H1 (cell line): ENCODE data around the gene KLHDC8A. TPM values are rescaled to one million over a fixed set of nuclear protein-coding genes. Genes with fewer than 3 reads are reported as not detected.

Experiments
- BACH1 ChIP-seq: IDR thresholded peaks from 2 replicates; pipeline ENCODE4 v1.6.1; 2012; ENCODE audit warnings: low read length, improper control_type of control experiment
- BRCA1 ChIP-seq: IDR thresholded peaks from 2 replicates; pipeline ENCODE4 v1.6.1; 2012; ENCODE audit warnings: low read depth, low read length, improper control_type of control experiment
- CBX5 ChIP-seq: fragments of 300-800, 300-1000 bp; sonication (generic); IDR thresholded peaks from 2 replicates; pipeline ENCODE4 v1.7.1; 2016; ENCODE audit warnings: antibody characterized with exemption, low read length, low read depth
- CREB1 ChIP-seq: IDR thresholded peaks from 2 replicates; pipeline ENCODE4 v1.6.1; 2012; ENCODE audit warnings: inconsistent platforms
- GABPA ChIP-seq: IDR thresholded peaks from 2 replicates; pipeline ENCODE4 v1.6.1; 2011; ENCODE audit warnings: mild to moderate bottlenecking, low read length, moderate library complexity, borderline replicate concordance; ENCODE audit not compliant: insufficient read depth
- MAX ChIP-seq: IDR thresholded peaks from 2 replicates; pipeline ENCODE4 v1.6.1; 2012; ENCODE audit warnings: inconsistent platforms
- SIN3A ChIP-seq, 2 experiments: IDR thresholded peaks in 1 of 2; conservative IDR thresholded peaks in 1 of 2; 2 replicates each; pipeline ENCODE4 v1.6.1; 2011 to 2012; ENCODE audit warnings: low read length in 2 of 2, improper control_type of control experiment in 1 of 2, low read depth in 1 of 2, mild to moderate bottlenecking in 1 of 2
- TCF12 ChIP-seq: IDR thresholded peaks from 2 replicates; pipeline ENCODE4 v1.6.1; 2011; ENCODE audit warnings: low read depth, mild to moderate bottlenecking, low read length
- polyA plus RNA-seq, 7 experiments: library from polyadenylated mRNA; depleted of rRNA in 3 of 7; stranded (reverse) in 5 of 7; unstranded in 2 of 7; fragments of >200 nt in 5 of 7; fragments of 200-250 nt in 2 of 7; gene quantifications; 1 replicate in 5 of 7; 2 replicates in 1 of 7; 4 replicates in 1 of 7; pipeline versions ENCODE4 v1.2.1 to v1.2.3, GENCODE V29; 2011 to 2013; ENCODE audit warnings: missing spikeins in 2 of 7, mixed read lengths in 2 of 7
- total RNA-seq: library from RNA; stranded (reverse); fragmentation: NEBNext Ultra II Directional; extraction: Animal tissue kit (Norgen Biotek cat#: 25700); gene quantifications from 2 replicates; pipeline ENCODE4 v1.2.1, GENCODE V29; 2021

KLHDC8A gene
- total and polyA plus RNA-seq, 2 of the 8 experiments (the other 6 are each of a cell fraction or from before 2014, with no cell fraction given), result 1.9 to 3.4 TPM

DNA sequence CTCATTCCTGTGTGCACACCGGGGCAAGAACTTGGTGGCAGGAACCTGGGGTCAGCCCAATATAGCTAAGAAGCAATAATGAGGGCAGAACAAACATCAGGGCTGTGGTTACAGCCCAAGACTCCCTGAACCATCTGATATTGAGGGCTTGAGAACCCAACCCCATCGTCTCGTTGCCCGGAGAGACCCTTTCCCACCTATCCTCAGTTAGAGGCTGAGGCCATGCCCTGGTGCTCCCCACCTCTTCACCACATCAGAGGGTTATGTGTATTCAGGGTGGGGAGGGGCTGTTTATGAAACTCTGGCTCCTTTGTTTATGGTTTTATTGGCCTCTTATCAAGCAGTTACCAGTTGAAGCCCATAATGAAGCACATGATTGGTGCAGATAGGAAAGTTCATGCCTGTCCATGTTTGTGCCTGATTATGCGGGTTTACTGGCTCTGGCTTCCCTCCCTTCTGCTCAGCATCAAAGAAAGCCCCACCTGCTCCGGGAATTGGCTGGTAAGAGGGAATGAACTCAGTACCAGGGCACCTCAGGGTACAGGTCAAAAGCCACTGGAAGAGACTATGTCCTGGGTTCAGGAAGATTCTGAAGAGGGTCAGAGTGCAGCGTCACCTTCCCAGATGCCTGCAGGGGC lies 49.7 kb downstream of the KLHDC8A start (continued):
- TF ChIP-seq BRCA1, result no peak
- no peak for TF ChIP-seq BACH1
- no peak for TF ChIP-seq TCF12
- no peak for TF ChIP-seq CBX5
- TF ChIP-seq GABPA, result no peak
- TF ChIP-seq CREB1, result no peak
- TF ChIP-seq MAX, result no peak
- no peak for TF ChIP-seq SIN3A (conservative IDR thresholded peaks at IDR 0.05 in 1 of 2, IDR thresholded peaks at IDR 0.05 in 1 of 2; ENCODE audit: low read depth in 1 of 2, low read length in 2 of 2)
